Choroid plexus epithelial cell (primary cell): ENCODE results near the gene LSM12.

ENCODE experiments used
- DNase-seq: peaks from one replicate; pipeline ENCODE4 v3.0.0-alpha.2; 2010; ENCODE audit warnings: low read depth
- H3K4me3 ChIP-seq: 2 replicates; pipeline ENCODE4 v1.5.1; 2011; ENCODE audit warnings: low read depth, mild to moderate bottlenecking, control low read depth, low read length, moderate library complexity
- CTCF ChIP-seq: conservative IDR thresholded peaks from 2 replicates; pipeline ENCODE4 v1.5.1; 2011; ENCODE audit warnings: low read depth, mild to moderate bottlenecking, control low read depth, inconsistent platforms, low read length, moderate library complexity

The LSM12 gene

DNA sequence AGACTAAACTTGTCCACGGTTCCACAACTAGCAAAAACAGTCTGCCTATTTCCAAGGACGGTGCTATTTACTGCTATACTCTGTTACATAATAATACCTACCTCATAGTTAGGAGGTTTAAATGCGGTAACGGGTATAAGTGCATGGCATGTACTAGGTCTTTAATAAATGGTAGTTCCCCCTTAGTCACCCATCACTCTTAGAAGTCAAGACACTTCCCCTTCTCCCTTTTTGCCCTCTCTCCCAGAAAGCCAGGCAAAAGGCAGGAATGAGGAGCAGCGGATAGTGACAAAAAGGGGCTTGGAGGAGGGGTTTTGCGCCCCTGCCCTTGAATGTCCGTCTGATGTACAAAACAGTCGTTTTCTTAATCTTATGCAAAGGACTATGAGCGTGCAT is 1.1 kb upstream of the LSM12 start:
- no peak for DNase-seq
- H3K4me3 ChIP-seq = no peak overlapping the region
- TF ChIP-seq CTCF = no peak

- peak overlapping the region; percentile 80 for H3K4me3 ChIP-seq
- TF ChIP-seq CTCF = no peak
- peak; percentile 24 for DNase-seq
These were observed 735 bp downstream of the LSM12 start for GRCh38 chr17:44065668-44066203.

DNA sequence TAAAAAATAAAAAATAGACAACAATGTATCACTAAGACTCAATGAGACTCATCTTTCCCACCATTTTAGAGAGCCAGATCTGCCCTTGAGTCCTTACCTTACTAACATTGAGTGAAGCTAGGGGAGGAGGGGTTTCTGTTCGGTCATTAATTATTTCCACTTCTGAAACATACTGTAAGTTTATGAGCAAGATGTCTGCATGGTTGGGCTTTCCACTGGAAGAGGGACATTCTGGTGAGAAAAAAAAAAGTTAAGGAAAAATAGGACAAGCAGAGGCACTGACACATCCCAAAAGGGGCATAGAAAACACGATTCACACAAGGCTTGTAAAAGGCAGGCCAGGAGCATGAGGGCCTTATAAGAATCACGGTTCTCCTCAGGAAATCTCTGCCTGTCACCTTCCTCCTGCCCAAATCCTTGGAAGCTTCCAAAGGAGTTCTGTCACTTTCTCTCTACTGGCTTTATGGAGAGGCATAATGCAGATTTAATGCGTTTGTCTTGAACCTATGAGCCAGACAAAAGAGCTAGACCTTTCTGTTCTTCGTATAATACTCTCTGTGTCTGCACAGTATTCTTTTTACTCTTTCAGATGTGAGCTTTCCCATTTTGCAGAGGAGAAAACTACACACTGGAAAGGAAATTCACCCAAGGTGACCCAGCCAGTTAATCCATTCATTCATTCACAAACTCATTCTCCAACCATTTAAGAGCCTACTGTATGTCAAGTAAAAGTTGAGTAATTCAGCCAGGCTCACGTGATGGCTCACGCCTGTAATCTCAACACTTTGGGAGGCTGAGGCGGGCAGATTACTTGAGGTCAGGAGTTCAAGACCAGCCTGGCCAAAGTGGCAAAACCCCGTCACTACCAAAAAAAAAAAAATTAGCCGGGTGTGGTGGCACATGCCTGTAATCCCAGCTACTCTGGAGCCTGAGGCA is 2.5 kb downstream of the LSM12 start:
- no peak overlapping the region for H3K4me3 ChIP-seq
- no peak for TF ChIP-seq CTCF
- DNase-seq = no peak

DNA sequence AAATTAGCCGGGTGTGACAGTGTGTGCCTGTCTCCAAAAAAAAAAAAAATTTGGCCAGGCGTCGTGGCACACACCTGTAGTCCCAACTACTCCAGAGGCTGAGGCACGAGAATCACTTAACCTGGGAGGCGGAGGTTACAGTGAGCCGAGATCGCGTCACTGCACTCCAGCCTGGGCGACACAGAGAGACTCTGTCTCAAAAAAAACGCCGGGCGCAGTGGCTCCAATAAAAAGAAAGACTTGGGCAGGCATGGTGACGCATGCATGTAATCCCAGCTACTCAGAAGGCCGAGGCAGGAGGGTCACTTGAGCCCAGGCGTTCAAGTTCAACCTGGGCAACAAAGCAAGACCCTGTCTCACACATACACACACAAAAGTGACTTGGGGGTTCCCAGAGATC is 3.6 kb downstream of the LSM12 start:
- no peak for TF ChIP-seq CTCF
- DNase-seq = no peak
- H3K4me3 ChIP-seq = no peak overlapping the region

- DNase-seq = no peak
- no peak overlapping the region for H3K4me3 ChIP-seq
- no peak for TF ChIP-seq CTCF
These were observed 5.0 kb downstream of the LSM12 start for GRCh38 chr17:44061446-44061845.

- H3K4me3 ChIP-seq = no peak overlapping the region
- DNase-seq = no peak
- TF ChIP-seq CTCF = no peak
These were observed 7.2 kb downstream of the LSM12 start for GRCh38 chr17:44059101-44059892.
